ENCODE measurements around the gene GPR142. TPM values are rescaled to one million over a fixed set of nuclear protein-coding genes. Genes with fewer than 3 reads are reported as not detected.

The GPR142 gene
- total and polyA plus RNA-seq, 2 of the 13 experiments (the other 11 are each of a cell fraction or from before 2014, with no cell fraction given) = not detected

DNA sequence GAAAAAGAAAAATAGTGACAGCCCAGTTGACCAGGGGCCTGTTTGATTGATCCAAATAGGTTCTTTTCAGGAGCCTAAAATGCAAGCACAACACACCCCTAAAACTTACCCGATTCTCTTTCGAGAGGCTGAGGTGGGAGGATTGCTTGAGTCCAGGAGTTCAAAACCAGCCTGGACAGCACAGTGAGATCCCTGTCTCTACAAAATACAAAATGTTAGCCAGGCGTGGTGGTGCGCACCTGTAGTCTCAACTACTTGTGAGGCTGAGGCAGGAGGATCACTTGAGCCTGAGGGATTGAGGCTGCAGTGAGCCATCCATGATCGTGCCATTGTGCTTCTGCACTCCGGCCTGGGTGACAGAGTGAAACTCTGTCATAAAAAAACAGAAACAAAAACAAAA lies 42.8 kb upstream of the GPR142 start (continued):
- no peak for TF ChIP-seq NFIC (IDR thresholded peaks at IDR 0.05; ENCODE audit: low read length)

DNA sequence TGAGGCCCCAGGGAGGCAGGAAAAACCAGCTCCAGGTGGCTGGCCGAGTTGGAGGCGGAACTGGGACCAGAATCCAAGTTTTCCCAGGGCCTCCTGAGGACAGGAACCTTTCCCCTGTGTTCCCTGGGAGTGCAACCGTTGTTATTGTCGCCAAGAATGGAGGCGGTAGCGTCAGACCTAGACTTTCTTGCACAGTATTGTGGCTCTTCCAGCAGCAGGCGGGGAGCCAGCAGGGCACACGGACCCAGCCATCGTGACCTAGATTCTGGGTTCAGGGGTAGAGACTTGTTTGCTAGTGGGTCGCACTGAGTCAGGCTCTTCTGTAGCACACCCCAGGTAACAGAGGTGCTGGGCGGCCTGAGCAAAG lies 41.9 kb upstream of the GPR142 start:
- WGBS (ENCODE audit: low lambda C conversion rate) = 5% methylated on average over 11 of the region's 11 CpGs
- Histone ChIP-seq H3K4me2 (ENCODE audit: low read depth, low read length) (peak overlapping the region; percentile 16; the same call in 1 of the 2 replicates), H4K20me1 (ENCODE audit: insufficient read depth, low read length) (no peaks in the 10 kb centered on the region), H3K79me2 (ENCODE audit: insufficient read depth, low read length) (no peaks in the 10 kb centered on the region), H3K4me1 (ENCODE audit: insufficient read depth, low read length) (no peaks in the 10 kb centered on the region), H3K36me3 (replicated peaks in 1 of 2; ENCODE audit: control insufficient read depth in 1 of 2, insufficient read depth in 2 of 2, low read length in 2 of 2) (no peaks in the 10 kb centered on the region), H3K9me3 (ENCODE audit: low read length) (no peaks in the 10 kb centered on the region), H3K4me3 (replicated peaks in 1 of 3; ENCODE audit: insufficient read depth in 1 of 3, low read depth in 2 of 3, low read length in 3 of 3) (no peak overlapping the region), H3K27me3 (ENCODE audit: control insufficient read depth in 1 of 2, insufficient read depth in 2 of 2, low read length in 2 of 2) (peaks cover 11 to 74% of the 10 kb centered on the region in 2 experiments), H3K27ac (ENCODE audit: extremely low read length, insufficient read depth, low read length) (no peak overlapping the region), H2AFZ (ENCODE audit: low read length) (no peak overlapping the region), H3K9ac (ENCODE audit: insufficient read depth, low read depth, low read length) (no peak overlapping the region)
- BruUV-seq (replicated peaks) = no TSS peak
- in situ Hi-C loops (cut with HindIII; ENCODE audit: extremely low pct_ligation_motif_present, low pct_unique_long_range_greater_than_20kb) = no loop called here
- POLR2A ChIA-PET = no interaction called here
- DNase-seq (ENCODE audit: low spot score) = no peak
- no peak for TF ChIP-seq ZSCAN29 (CRISPR knock-in tag; conservative IDR thresholded peaks at IDR 0.05)
- FAIRE-seq = no peak
- intact Hi-C loops (cut with micrococcal nuclease; ENCODE audit: unreplicated experiment) = no loop called here
- CTCF ChIA-PET (ENCODE audit: low intra/inter-chr PET ratio, low total read pairs) = no interaction called here
- peak; percentile 26 for ATAC-seq

DNA sequence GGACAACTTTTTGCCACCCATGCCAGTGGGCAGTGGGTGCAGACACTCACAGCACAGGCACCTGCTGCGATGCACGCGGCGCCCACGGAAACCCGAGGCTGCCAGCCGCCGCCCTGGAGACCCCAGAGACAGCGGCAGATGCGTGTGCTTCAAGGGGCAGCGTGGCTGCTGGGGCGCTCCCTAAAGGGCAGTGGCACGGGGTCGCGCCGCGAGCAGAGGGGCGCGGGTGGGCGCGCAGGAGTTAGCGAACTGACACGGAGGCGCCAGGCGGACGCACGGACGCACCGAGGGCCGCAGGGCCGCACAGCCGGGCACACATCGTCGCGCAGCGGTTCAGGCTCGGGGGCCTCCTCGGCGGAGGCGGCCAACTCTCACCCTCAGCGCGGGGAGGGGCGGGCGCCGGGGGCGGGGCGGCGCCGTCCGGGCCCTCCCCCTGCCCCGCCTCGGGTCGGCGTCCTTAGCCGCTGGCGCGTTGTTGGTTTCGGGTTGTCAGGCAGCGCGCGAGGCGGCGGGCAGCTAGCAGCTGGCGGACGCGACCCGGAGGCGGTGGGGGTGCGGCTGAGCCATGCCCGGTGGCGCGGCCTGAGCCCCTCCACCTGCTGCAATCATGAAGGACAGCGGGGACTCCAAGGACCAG lies 41.4 kb upstream of the GPR142 start, which contains the start of gene KIF19:
Gene KIF19, plus strand, starts transcription at position 484 of the 637 bp plus-strand sequence. Its CDS starts 124 bp downstream, at position 608.
- H4K20me1 ChIP-seq (ENCODE audit: insufficient read depth, low read length) = no peaks in the 10 kb centered on the region
- H3K4me2 ChIP-seq (ENCODE audit: low read depth, low read length) = peak within 1 kb of the TSS; percentile 38
- peak within 1 kb of the TSS in 1 of 3 experiments; percentile 26; a peak in 1 of 6 replicates for H3K4me3 ChIP-seq (replicated peaks in 1 of 3; ENCODE audit: insufficient read depth in 1 of 3, low read depth in 2 of 3, low read length in 3 of 3)
- peaks cover 11 to 79% of the 10 kb centered on the region in 2 experiments for H3K27me3 ChIP-seq (ENCODE audit: control insufficient read depth in 1 of 2, insufficient read depth in 2 of 2, low read length in 2 of 2)
- H3K27ac ChIP-seq (ENCODE audit: extremely low read length, insufficient read depth, low read length) = no peak within 1 kb of the TSS
- FAIRE-seq (no peak), DNase-seq (ENCODE audit: low spot score) (no peak), ATAC-seq (peak; percentile 51)
- intact Hi-C loops (cut with micrococcal nuclease; ENCODE audit: unreplicated experiment) = no loop called here
- no peaks in the 10 kb centered on the region for H3K4me1 ChIP-seq (ENCODE audit: insufficient read depth, low read length)
- WGBS (ENCODE audit: low lambda C conversion rate) = 26% methylated on average over 23 of the region's 73 CpGs
- ChIA-PET CTCF (ENCODE audit: low intra/inter-chr PET ratio, low total read pairs) (no interaction called here), POLR2A (no interaction called here)
- H3K9me3 ChIP-seq (ENCODE audit: low read length) = no peaks in the 10 kb centered on the region
- BruUV-seq (replicated peaks) = no TSS peak
- in situ Hi-C loops (cut with HindIII; ENCODE audit: extremely low pct_ligation_motif_present, low pct_unique_long_range_greater_than_20kb) = no loop called here
- no peaks in the 10 kb centered on the region for H3K36me3 ChIP-seq (replicated peaks in 1 of 2; ENCODE audit: control insufficient read depth in 1 of 2, insufficient read depth in 2 of 2, low read length in 2 of 2)
- no peaks in the 10 kb centered on the region for H3K79me2 ChIP-seq (ENCODE audit: insufficient read depth, low read length)
- H2AFZ ChIP-seq (ENCODE audit: low read length) = no peak within 1 kb of the TSS
- no peak within 1 kb of the TSS for H3K9ac ChIP-seq (ENCODE audit: insufficient read depth, low read depth, low read length)
- no peak for TF ChIP-seq ZNF282 (IDR thresholded peaks at IDR 0.05; ENCODE audit: partially characterized antibody)
- TF ChIP-seq BHLHE40 (IDR thresholded peaks at IDR 0.05; ENCODE audit: low read length) = no peak
- TF ChIP-seq JDP2 (CRISPR knock-in tag; IDR thresholded peaks at IDR 0.05; ENCODE audit: borderline replicate concordance) = no peak
- TF ChIP-seq ZFP36L1 (CRISPR knock-in tag; IDR thresholded peaks at IDR 0.05) = no peak
- 0 out of 2 replicates have a peak, but pooled peaks have one; percentile 43 for TF ChIP-seq EED (CRISPR knock-in tag; IDR thresholded peaks at IDR 0.05)
- TF ChIP-seq, protein P1, sequence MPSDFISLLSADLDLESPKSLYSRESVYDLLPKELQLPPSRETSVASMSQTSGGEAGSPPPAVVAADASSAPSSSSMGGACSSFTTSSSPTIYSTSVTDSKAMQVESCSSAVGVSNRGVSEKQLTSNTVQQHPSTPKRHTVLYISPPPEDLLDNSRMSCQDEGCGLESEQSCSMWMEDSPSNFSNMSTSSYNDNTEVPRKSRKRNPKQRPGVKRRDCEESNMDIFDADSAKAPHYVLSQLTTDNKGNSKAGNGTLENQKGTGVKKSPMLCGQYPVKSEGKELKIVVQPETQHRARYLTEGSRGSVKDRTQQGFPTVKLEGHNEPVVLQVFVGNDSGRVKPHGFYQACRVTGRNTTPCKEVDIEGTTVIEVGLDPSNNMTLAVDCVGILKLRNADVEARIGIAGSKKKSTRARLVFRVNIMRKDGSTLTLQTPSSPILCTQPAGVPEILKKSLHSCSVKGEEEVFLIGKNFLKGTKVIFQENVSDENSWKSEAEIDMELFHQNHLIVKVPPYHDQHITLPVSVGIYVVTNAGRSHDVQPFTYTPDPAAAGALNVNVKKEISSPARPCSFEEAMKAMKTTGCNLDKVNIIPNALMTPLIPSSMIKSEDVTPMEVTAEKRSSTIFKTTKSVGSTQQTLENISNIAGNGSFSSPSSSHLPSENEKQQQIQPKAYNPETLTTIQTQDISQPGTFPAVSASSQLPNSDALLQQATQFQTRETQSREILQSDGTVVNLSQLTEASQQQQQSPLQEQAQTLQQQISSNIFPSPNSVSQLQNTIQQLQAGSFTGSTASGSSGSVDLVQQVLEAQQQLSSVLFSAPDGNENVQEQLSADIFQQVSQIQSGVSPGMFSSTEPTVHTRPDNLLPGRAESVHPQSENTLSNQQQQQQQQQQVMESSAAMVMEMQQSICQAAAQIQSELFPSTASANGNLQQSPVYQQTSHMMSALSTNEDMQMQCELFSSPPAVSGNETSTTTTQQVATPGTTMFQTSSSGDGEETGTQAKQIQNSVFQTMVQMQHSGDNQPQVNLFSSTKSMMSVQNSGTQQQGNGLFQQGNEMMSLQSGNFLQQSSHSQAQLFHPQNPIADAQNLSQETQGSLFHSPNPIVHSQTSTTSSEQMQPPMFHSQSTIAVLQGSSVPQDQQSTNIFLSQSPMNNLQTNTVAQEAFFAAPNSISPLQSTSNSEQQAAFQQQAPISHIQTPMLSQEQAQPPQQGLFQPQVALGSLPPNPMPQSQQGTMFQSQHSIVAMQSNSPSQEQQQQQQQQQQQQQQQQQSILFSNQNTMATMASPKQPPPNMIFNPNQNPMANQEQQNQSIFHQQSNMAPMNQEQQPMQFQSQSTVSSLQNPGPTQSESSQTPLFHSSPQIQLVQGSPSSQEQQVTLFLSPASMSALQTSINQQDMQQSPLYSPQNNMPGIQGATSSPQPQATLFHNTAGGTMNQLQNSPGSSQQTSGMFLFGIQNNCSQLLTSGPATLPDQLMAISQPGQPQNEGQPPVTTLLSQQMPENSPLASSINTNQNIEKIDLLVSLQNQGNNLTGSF (CRISPR knock-in tag; IDR thresholded peaks at IDR 0.05) = no peak

Measured in HepG2 (cell line).